ENCODE data around the gene PTGFRN.
"Not testable (repeated sequence)": the region's sequence is repeated elsewhere in the genome, so short reads cannot be mapped to it uniquely, and the experiment has no call there.

PTGFRN gene

DNA sequence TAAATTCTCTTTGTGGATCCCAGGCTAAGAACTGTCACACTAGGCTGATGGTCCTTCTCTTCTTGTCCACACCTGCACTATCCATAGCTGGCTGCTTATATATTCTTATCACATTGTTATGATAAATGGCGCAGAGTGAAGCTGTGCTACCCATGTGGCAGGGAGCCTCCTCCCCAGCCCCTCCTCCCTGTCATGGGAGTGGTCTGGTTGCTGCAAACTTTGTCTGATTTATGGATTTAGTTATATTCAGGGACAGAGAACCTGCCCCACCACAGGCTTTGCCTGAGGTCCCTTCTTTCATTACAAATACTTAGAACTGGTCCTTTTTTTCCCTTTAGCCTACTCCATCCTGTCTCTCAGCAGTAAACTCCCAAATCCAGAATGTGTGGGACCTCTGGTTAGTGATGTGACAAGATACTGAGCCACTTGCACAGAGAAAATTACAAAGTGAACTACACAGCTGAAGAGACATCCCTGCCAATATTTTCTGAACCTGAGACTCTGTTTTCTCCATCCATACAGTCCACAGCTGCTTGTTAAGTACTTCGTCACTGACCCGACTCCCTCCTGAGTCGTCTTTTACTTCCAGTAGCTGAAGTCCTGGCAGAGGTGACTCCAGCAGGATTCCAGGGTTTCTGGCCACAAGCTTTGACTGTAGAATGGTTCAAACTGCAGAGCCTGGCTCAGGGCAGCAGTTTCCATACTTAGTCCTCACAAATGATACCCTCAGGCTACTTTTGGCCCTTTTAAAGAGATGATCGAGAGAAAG lies 37.6 kb downstream of the PTGFRN start:
- no peak for DNase-seq

DNA sequence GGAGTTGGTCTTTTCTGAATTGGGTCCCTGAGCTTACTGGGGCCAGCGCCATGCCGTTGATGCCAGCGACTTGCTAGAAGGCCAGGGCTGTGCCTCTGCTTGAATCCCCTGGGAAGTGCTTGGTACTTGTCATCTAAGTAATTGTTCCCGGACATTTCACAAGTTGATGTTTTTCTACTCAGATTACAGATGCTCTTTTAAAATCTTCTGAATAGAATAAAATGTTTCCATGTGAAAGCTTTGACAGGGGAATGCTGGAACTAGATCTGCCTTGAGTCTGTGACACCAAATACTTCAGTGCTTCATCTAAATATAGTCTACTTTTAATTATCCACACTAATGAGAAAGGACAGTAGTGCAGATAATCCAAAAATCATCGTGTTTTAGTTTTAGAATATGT lies 38.3 kb downstream of the PTGFRN start:
- no peak for DNase-seq

GRCh38 chr1:116948642-116949041 lies 38.9 kb downstream of the PTGFRN start:
- no peak for DNase-seq

DNA sequence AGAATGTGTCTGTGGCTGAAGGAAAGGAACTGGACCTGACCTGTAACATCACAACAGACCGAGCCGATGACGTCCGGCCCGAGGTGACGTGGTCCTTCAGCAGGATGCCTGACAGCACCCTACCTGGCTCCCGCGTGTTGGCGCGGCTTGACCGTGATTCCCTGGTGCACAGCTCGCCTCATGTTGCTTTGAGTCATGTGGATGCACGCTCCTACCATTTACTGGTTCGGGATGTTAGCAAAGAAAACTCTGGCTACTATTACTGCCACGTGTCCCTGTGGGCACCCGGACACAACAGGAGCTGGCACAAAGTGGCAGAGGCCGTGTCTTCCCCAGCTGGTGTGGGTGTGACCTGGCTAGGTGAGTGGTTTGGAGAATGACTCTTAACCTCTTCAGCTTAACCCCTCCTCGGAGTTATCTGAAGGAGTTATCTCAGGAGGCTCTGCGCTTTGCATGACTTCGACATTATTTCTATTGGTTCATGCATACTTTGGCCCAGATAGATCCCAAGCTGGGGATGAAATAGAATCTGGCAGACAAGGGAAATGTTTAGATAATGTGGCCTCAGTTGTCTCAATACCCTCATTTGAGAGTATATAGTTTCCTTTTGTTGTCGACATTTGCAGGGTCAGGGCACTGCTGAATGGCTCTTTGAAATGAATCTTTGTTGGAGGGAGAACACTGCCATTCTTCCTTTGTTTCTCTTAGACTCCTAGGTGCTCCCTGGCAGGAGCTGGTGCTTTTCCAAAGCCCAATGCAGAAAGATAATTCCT lies 39.7 kb downstream of the PTGFRN start:
- DNase-seq: no peak

- no peak for DNase-seq
Observed at GRCh38 chr1:116950517-116951199, 40.9 kb downstream of the PTGFRN start.

DNA sequence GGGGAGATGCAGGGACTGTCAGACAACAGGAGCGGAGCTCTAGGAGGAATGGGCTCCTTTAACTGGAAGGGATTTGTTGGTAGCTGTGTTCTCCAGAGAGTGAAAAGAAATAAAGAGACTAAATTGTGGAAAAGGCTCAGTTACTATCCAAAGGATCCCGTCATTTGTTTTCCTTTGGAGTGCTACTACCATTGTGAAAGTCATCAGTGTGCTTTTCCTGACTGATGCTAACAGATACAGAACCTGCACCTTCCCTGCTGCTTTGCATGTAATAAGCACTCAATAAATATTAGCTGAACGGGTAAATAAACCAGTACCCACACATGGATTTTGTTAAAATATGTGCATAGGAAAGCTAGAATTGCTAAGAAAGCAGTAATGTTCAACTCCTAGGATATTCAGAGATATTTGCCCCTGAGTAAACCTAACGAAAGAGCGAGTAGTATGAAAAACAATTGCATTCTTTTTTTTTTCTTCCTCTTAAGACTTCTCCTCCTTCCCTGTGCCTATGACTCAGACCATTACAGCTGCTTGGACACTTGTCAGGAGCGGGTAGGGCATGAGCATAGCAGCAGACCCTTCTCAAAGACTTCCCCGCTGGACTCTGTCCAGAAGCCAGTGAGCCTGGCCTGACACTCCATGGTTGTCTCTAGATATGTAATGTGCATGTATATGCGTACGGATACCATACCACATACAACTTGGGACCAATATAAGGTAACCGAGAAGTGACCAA lies 41.7 kb downstream of the PTGFRN start:
- no peak for DNase-seq

DNA sequence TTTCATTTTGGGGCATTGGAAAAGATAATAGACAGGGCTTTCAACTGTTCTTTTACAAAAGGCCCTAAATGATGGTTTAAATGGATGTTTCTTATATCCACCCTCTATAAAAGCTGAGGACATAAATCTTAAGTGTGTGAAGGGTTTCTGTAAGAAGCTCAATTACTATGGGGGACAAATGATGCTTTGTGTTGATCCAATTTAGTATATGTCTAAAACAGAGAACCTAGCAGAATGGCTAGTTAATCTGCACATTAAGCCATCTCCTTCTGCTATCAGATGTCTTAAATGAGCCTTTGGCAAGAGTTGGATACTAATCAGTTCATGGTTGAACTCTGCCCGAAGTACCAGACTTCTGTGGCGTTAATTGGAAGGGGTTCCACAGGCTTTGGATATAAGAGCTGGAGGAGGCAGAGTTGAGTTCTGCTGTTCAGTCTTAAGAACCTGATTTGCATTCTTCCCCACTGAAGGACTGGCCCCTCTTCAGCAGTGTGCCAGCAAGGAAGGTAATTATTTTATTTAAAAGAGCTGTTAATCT lies 43.1 kb downstream of the PTGFRN start:
- no peak for DNase-seq

- no peak for DNase-seq
Observed at GRCh38 chr1:116954440-116954839, 44.7 kb downstream of the PTGFRN start.

- DNase-seq: no peak
Observed at GRCh38 chr1:116956378-116956777, 46.7 kb downstream of the PTGFRN start.

GRCh38 chr1:116957646-116958045 lies 47.9 kb downstream of the PTGFRN start:
- DNase-seq: no peak

- no peak for DNase-seq
Observed at GRCh38 chr1:116958110-116958509, 48.4 kb downstream of the PTGFRN start.

GRCh38 chr1:116958977-116959376 lies 49.3 kb downstream of the PTGFRN start:
- no peak for DNase-seq

- no peak for DNase-seq
Observed at GRCh38 chr1:116961606-116962005, 51.9 kb downstream of the PTGFRN start.

- DNase-seq: no peak
Observed at GRCh38 chr1:116962987-116963639, 53.4 kb downstream of the PTGFRN start.

- no peak for DNase-seq
Observed at GRCh38 chr1:116966791-116967190, 57.1 kb downstream of the PTGFRN start.

DNA sequence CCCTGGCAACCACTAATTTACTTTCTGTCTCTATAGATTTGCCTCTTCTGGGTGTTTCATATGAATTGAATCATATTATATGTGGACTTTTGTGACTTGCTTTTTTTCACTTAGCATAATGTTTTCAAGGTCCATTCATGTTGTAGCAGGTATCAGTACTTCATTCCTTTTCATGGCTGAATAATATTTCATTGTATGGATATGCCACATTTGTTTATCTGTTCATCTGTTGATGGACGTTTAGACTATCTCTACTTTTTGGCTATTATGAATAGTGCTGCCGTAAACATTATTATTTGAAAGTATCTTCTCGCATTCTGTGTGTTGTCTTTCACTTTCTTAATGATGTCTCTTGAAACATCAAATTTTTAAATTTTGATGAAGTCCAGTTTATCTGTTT lies 59.0 kb downstream of the PTGFRN start:
- no peak for DNase-seq

DNA sequence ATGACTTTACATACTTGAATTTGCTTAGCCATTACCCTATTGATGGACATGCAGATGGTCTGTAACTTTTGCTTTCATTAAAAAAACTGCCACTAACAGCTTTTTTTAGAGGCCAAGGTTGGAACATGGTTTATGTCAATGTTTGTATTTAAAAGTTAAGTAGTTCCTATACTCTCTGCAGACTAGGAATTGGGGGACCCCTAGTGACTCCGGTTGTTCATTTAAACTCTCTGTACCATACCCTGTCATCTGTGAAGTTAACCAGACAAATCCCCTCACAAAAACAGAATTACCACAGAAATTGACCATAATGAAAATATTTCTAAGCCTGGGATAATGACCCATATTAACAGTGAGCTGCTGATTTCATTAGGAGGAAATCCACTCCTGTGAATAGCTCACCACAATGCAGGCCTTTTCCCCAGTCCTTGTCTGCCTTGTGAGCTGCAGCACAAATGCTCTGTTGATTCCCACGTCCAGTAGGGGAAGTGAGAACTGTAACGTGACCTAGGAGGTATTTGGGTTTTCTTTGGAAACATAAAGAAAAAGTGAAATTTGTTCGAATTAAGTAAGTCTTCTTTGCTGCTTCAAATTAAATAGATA lies 61.6 kb downstream of the PTGFRN start:
- DNase-seq: no peak

DNA sequence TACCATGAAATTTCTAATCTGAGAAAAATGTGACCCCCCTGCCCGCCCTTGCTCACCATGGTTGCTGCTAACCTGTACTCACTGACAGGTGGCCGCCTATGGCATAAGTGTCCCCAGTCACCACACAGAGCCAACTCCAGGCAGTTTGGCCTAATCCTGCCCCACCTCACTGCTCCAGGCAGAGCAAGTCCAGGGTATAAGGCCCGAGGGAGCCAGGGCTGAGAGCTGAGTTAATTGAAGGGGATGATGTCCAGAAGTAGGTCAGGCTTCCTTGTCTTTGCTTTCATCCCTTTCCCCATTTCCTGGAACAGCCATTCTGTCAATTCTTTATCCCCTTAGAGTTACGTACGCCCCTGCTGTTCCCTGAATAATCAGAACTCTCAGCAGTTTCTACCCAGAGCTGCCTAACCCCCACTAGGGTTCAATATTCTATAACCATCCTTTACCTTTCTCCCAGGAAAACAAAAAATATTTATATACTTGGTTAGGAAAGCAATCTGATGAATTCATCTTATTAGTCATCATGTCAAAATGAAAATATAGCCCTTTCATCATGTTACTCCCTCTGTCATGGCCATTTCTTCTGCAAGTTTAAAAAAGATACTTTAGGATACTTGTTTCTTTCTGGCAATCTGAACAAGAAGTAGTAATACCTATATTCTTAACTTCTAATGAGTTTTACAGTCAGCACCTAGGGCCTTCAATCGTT lies 62.4 kb downstream of the PTGFRN start:
- no peak for DNase-seq

DNA sequence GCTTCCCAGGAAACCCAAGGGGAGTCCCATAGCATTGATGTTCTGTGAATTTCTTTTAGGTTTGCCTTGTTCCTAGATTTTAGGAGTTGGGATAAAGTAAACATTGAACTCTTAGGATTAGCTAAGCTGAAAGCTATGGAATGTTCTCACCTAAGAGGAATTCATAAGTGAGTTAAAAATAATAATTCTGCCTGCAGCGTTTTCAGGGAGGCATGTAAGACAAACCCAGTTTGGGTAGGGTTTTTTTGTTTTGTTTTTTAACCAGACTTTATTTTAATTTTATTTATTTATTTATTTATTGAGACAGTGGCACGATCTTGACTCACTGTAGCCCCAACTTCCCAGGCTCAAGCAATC lies 62.9 kb downstream of the PTGFRN start:
- no peak for DNase-seq

DNA sequence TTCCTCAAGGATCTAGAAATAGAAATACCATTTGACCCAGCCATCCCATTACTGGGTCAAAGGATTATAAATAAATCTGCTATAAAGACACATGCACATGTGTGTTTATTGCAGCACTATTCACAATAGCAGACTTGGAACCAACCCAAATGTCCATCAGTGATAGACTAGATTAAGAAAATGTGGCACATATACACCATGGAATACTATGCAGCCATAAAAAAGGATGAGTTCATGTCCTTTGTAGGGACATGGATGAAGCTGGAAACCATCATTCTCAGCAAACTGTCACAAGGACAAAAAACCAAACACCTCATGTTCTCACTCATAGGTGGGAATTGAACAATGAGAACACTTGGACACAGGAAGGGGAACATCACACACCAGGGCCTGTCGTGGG lies 70.6 kb downstream of the PTGFRN start:
- not testable (repeated sequence) for DNase-seq

GRCh38 chr1:116981521-116982037 lies 71.9 kb downstream of the PTGFRN start:
- no peak for DNase-seq

Data from NCI-H1694 (cell line).